Measurements from ENCODE around the gene SREK1. TPM values are rescaled to one million over a fixed set of nuclear protein-coding genes. Genes with fewer than 3 reads are reported as not detected.

The SREK1 gene
- total RNA-seq, 1 experiment from 2014 or later, result 59.6 TPM

DNA sequence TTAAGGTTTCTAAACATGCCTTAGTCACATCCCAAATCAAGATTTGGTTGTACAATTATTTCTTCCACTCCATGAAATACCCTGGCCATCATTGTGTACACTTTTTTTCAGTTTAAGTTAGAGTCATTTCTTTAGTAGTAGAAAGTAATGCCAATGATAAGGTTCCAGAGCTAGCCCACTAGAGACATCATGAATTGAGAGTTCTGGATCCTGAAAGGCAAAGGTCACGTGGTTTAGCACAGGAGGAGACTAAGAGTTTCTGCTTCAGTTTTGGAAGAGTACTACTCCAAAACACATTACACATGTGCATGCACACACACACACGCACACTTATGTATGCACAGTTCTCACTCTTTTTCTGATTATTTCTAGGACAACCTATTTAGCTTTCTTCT lies 4.8 kb upstream of the SREK1 start:
- H3K27me3 Mint-ChIP-seq (ENCODE audit: low read depth), result peaks cover 1% of the 10 kb centered on the region
- WGBS (ENCODE audit: extremely low coverage, insufficient read length, low lambda C conversion rate), result no CpG with 5 or more reads among the region's 2 CpGs

More for the DNA sequence above, 4.8 kb upstream of the SREK1 start:
- no peak overlapping the region for H4K91ac ChIP-seq (ENCODE audit: insufficient read length, low read depth, low read length)
- no peak overlapping the region for H2BK5ac ChIP-seq (ENCODE audit: insufficient read length, low read length)
- H3K79me2 ChIP-seq (ENCODE audit: insufficient read depth, low read length), result no peaks in the 10 kb centered on the region
- Mint-ChIP-seq H3K27ac (no peak overlapping the region), H3K4me1 (peaks cover 5% of the 10 kb centered on the region in 2 experiments), H3K9me3 (no peaks in the 10 kb centered on the region; a peak in 1 of 5 replicates), H3K36me3 (ENCODE audit: insufficient read depth in 1 of 3, low read depth in 3 of 3) (no peaks in the 10 kb centered on the region), H3K4me3 (no peak overlapping the region)
- no peak overlapping the region for H3K9ac ChIP-seq (ENCODE audit: extremely low read depth, insufficient read length, low read length)
- H2BK120ac ChIP-seq (ENCODE audit: low read depth, low read length, poor library complexity, severe bottlenecking), result no peak overlapping the region
- peaks cover 6% of the 10 kb centered on the region for H3K23me2 ChIP-seq (ENCODE audit: insufficient read length, low read depth, low read length, poor library complexity, severe bottlenecking)
- no peak overlapping the region for H3K27ac ChIP-seq (ENCODE audit: insufficient read length, low read depth, low read length)
- no peaks in the 10 kb centered on the region for H3K79me1 ChIP-seq (ENCODE audit: insufficient read depth, low read depth, low read length, poor library complexity, severe bottlenecking)
- no peak for DNase-seq
- no peak overlapping the region for H3K56ac ChIP-seq (ENCODE audit: insufficient read length, low read depth, low read length)
- H3K4ac ChIP-seq (ENCODE audit: low read depth, low read length), result no peak overlapping the region
- no peaks in the 10 kb centered on the region for H3K4me1 ChIP-seq (ENCODE audit: insufficient read depth, low read length)
- no peaks in the 10 kb centered on the region for H3K27me3 ChIP-seq (ENCODE audit: insufficient read depth, low read length)
- no peak overlapping the region for H2BK15ac ChIP-seq (ENCODE audit: low read depth, low read length)
- H3K4me2 ChIP-seq (ENCODE audit: insufficient read depth, insufficient read length, low read length), result no peak overlapping the region
- H2AFZ ChIP-seq (ENCODE audit: low read length), result no peak overlapping the region
- H2BK12ac ChIP-seq (ENCODE audit: insufficient read length, low read depth, low read length), result no peak overlapping the region
- no peak overlapping the region for H4K8ac ChIP-seq (replicated peaks; ENCODE audit: insufficient read length, low read depth, low read length)
- no peaks in the 10 kb centered on the region for H4K20me1 ChIP-seq (ENCODE audit: control insufficient read depth, insufficient read depth, insufficient read length)
- TF ChIP-seq CTCF (conservative IDR thresholded peaks at IDR 0.05), result no peak
- H3K9me3 ChIP-seq (ENCODE audit: control insufficient read depth, low read depth, low read length), result no peaks in the 10 kb centered on the region
- H2BK20ac ChIP-seq (ENCODE audit: low read depth, low read length, poor library complexity, severe bottlenecking), result no peak overlapping the region
- no peak overlapping the region for H4K5ac ChIP-seq (ENCODE audit: insufficient read length, low read depth, low read length)
- H3T11ph ChIP-seq (ENCODE audit: low read length), result no peak overlapping the region
- H3K14ac ChIP-seq (ENCODE audit: insufficient read depth, low read length), result no peak overlapping the region
- no peak overlapping the region for H3K23ac ChIP-seq (ENCODE audit: insufficient read length, low read depth, low read length)
- no peak overlapping the region for H2AK5ac ChIP-seq (ENCODE audit: insufficient read length, low read length)
- H3K18ac ChIP-seq (ENCODE audit: insufficient read length, low read depth, low read length), result no peak overlapping the region
